Esophagus muscularis mucosa (tissue), 4 donors: ENCODE results near the gene AGBL1. TPM values are rescaled to one million over a fixed set of nuclear protein-coding genes. Genes with fewer than 3 reads are reported as not detected.
"Not testable (repeated sequence)": the region's sequence is repeated elsewhere in the genome, so short reads cannot be mapped to it uniquely, and the experiment has no call there.

Source experiments
- DNase-seq: peaks from one replicate; pipeline ENCODE4 v3.0.0-alpha.2; 2017; ENCODE audit errors: extremely low spot score
- H3K27ac ChIP-seq, 4 donors: fragments of 200-600 bp; sonication (generic); replicated peaks in 1 of 4; 1 replicate in 3 of 4; 2 replicates in 1 of 4; pipeline ENCODE4 v1.5.1; 2016 to 2019; ENCODE audit warnings: mild to moderate bottlenecking in 1 of 4
- H3K27me3 ChIP-seq, 4 donors: fragments of 200-600 bp; sonication (generic); one replicate each; pipeline versions ENCODE4 v1.5.1 to v1.6.0; 2016 to 2019
- H3K36me3 ChIP-seq, 4 donors: fragments of 200-600 bp; sonication (generic); one replicate each; pipeline ENCODE4 v1.5.1; 2016 to 2019
- H3K4me1 ChIP-seq, 4 donors: fragments of 200-600 bp; sonication (generic); one replicate each; pipeline ENCODE4 v1.5.1; 2016 to 2019
- H3K4me3 ChIP-seq, 4 donors: fragments of 200-600 bp; sonication (generic); 1 replicate in 2 of 4; 2 replicates in 2 of 4; pipeline ENCODE4 v1.5.1; 2016 to 2019; ENCODE audit warnings: mild to moderate bottlenecking in 4 of 4, moderate library complexity in 1 of 4
- H3K9me3 ChIP-seq, 4 donors: fragments of 200-600 bp; sonication (generic); 1 replicate in 3 of 4; 2 replicates in 1 of 4; pipeline ENCODE4 v1.5.1; 2016 to 2019
- EP300 ChIP-seq: sonication (generic); formaldehyde crosslinking; IDR thresholded peaks from one replicate; pipeline ENCODE4 v1.6.1; 2017; ENCODE audit warnings: antibody characterized with exemption
- POLR2A ChIP-seq: fragments of 450-650 bp; IDR thresholded peaks from one replicate; pipeline ENCODE4 v1.6.1; 2017; ENCODE audit warnings: antibody characterized with exemption, moderate library complexity, mild to moderate bottlenecking, low read depth
- POLR2AphosphoS5 ChIP-seq, 2 donors: sonication (generic); formaldehyde crosslinking; IDR thresholded peaks; one replicate each; pipeline ENCODE4 v1.6.1; 2017; ENCODE audit warnings: antibody characterized with exemption in 2 of 2
- WGBS: methylation state at CpG from one replicate; pipeline ENCODE4 v1.1.5; 2018; 5-methylcytosine and 5-hydroxymethylcytosine counted together
- intact Hi-C: fragments of 100-400 bp; cut with DNase I; formaldehyde crosslinking; loops from one replicate; pipeline ENCODE4 v1.15.1; 2023
- total RNA-seq, 4 donors: library from RNA; depleted of rRNA; stranded (reverse); fragments of >200 nt; gene quantifications; one replicate each; pipeline versions ENCODE4 v1.1.0 to v1.2.1, GENCODE V29; 2016
- TF ChIP-seq, protein P1 (sequence below), 3 experiments: fragments of 200-600 bp in 2 of 3; fragments of 450-650 bp in 1 of 3; sonication (generic) in 2 of 3; IDR thresholded peaks; one replicate each; pipeline ENCODE4 v1.5.1; 2017 to 2019; ENCODE audit warnings: antibody characterized with exemption in 3 of 3, mild to moderate bottlenecking in 2 of 3, moderate library complexity in 1 of 3

Gene AGBL1
- total RNA-seq, 4 donors from 2014 or later: 0.06 TPM; not detected in 3

DNA sequence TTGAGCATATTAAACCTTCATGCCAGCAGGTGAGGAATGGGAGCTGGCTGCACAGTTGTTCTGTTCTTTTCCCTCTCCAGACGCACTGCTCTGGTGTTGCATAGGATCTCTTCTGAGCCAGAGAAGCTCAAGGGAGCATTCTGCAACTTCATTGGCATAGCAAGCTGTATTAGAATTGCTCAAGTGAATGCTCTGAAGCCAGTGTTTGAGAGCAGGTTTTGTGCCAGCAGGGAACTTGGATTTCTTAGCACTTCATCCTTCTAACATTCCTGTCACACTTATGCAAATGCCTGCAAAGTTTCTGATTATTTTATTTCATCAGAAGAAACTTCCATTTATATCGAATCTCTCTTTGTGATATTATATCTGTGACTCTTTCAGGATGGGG, 366.6 kb downstream of the AGBL1 start:
- H3K27me3 ChIP-seq: no peaks in the 10 kb centered on the region
- TF ChIP-seq POLR2A: no peak
- no peak for TF ChIP-seq POLR2AphosphoS5 (IDR thresholded peaks at IDR 0.05)
- TF ChIP-seq, protein P1, sequence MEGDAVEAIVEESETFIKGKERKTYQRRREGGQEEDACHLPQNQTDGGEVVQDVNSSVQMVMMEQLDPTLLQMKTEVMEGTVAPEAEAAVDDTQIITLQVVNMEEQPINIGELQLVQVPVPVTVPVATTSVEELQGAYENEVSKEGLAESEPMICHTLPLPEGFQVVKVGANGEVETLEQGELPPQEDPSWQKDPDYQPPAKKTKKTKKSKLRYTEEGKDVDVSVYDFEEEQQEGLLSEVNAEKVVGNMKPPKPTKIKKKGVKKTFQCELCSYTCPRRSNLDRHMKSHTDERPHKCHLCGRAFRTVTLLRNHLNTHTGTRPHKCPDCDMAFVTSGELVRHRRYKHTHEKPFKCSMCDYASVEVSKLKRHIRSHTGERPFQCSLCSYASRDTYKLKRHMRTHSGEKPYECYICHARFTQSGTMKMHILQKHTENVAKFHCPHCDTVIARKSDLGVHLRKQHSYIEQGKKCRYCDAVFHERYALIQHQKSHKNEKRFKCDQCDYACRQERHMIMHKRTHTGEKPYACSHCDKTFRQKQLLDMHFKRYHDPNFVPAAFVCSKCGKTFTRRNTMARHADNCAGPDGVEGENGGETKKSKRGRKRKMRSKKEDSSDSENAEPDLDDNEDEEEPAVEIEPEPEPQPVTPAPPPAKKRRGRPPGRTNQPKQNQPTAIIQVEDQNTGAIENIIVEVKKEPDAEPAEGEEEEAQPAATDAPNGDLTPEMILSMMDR (IDR thresholded peaks at IDR 0.05): no peak
- no peak for TF ChIP-seq EP300
- H3K36me3 ChIP-seq: no peaks in the 10 kb centered on the region
- no peaks in the 10 kb centered on the region for H3K9me3 ChIP-seq
- DNase-seq: no peak
- 69% methylated on average over 2 of the region's 2 CpGs for WGBS
- H3K27ac ChIP-seq: no peak overlapping the region
- no peak overlapping the region for H3K4me3 ChIP-seq
- intact Hi-C loops: no loop called here
- no peaks in the 10 kb centered on the region for H3K4me1 ChIP-seq

DNA sequence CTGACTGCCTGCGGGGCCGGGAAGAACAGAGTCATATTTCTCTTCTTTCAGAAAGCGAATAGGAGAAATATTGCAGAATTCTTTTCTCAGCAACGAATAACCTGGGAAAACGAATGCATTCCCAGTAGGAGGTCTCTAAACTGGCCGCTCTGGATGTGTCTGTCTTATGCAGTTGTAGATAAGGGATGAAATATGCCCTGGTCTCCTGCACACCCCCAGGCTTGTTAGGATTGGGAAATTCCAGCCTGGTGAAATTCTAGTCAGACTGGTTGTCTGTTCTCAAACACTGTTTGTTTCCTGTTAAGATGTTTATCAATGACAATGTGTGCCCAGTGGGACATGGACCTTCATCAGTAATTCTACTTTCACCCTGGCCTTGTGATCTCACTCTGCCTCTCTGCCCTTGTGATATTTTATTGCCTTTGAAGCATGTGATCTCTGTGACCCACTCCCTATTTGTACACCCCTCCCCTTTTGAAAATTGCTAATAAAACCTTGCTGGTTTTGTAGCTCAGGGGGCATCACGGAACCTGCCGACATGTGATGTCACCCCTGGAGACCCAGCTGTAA, 385.9 kb downstream of the AGBL1 start:
- intact Hi-C loops, H3K4me3 ChIP-seq, H3K4me1 ChIP-seq, H3K27ac ChIP-seq, DNase-seq, H3K27me3 ChIP-seq, H3K36me3 ChIP-seq: not testable (repeated sequence)
- H3K9me3 ChIP-seq: peaks cover 0 to 20% (median 8%) of the 10 kb centered on the region in 4 donors
- 89% methylated on average over 8 of the region's 8 CpGs for WGBS

DNA sequence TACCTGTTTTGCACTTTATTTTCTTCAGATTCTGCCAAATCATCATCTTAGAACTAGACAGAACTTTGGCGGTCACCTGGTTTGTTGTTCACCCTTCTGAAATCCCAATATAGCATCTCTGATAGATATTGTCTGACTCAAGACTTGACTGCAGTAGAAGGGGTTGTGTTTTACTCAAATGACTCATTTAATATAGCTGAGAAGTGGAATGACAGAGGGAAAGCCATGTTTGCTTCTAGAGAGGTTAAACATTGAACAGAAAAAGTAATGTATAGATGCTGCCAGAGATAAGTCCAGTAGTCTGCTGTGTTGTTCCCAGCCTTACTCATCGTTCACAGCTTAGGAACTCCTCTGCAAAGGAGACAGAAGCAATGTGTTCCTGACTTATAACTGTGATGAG, 402.0 kb downstream of the AGBL1 start:
- Histone ChIP-seq H3K9me3 (no peaks in the 10 kb centered on the region), H3K27ac (no peak overlapping the region), H3K27me3 (no peaks in the 10 kb centered on the region), H3K4me1 (no peaks in the 10 kb centered on the region), H3K4me3 (no peak overlapping the region), H3K36me3 (no peaks in the 10 kb centered on the region)
- 81% methylated on average over 2 of the region's 2 CpGs for WGBS
- no peak for TF ChIP-seq POLR2A
- DNase-seq: no peak
- intact Hi-C loops: no loop called here

DNA sequence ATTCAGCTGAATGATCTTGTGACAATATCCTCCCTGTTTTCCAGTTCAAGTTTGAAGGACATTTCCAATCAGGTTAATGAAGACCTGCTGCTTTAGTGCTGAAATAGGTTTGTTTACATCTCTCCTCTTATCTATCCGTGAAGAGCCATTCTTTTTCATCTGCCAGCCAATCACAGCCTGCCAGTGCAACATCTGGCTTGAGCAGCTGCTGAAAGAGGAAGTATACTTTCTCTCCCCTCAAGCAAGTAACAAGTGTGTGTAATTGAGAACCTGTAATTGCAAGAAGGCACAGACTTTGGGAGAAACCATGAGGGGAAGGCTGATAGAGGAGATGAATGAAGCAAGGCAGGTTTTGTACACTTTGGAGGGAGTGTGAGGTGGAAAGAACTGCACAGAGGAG, 404.3 kb downstream of the AGBL1 start:
- intact Hi-C loops: no loop called here
- Histone ChIP-seq H3K4me1 (no peaks in the 10 kb centered on the region), H3K4me3 (no peak overlapping the region), H3K27me3 (no peaks in the 10 kb centered on the region), H3K36me3 (no peaks in the 10 kb centered on the region), H3K27ac (no peak overlapping the region), H3K9me3 (no peaks in the 10 kb centered on the region)
- DNase-seq: no peak
- TF ChIP-seq, protein P1 (IDR thresholded peaks at IDR 0.05): no peak
- TF ChIP-seq POLR2A (no peak), POLR2AphosphoS5 (IDR thresholded peaks at IDR 0.05) (no peak), EP300 (no peak)
- WGBS: 6% methylated on average over 1 of the region's 1 CpG

DNA sequence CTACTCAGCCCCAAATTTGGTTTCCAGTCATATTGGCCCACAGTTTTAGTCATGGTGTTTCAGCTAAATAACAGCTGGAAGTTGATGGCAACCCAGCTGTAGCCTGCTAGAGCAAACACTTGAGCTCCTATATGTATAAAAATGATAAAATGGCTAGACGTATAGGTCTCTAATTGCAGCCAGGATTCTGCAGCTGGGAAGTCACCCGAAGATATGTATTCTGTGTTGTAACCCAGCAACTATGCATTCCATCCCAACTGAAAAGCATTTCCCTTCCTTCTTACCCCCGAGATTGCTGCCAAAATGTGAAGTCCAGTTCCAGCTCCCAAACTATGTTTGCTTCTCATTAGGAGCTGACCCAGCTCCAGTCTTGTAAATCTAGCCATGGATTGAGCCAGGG, 408.4 kb downstream of the AGBL1 start:
- Histone ChIP-seq H3K9me3 (no peaks in the 10 kb centered on the region), H3K4me3 (no peak overlapping the region), H3K27me3 (no peaks in the 10 kb centered on the region), H3K4me1 (no peaks in the 10 kb centered on the region), H3K36me3 (no peaks in the 10 kb centered on the region), H3K27ac (no peak overlapping the region)
- WGBS: 36% methylated on average over 3 of the region's 3 CpGs
- intact Hi-C loops: no loop called here
- DNase-seq: no peak
- TF ChIP-seq, protein P1 (IDR thresholded peaks at IDR 0.05): no peak
- TF ChIP-seq POLR2A (no peak), EP300 (no peak), POLR2AphosphoS5 (IDR thresholded peaks at IDR 0.05) (no peak)

DNA sequence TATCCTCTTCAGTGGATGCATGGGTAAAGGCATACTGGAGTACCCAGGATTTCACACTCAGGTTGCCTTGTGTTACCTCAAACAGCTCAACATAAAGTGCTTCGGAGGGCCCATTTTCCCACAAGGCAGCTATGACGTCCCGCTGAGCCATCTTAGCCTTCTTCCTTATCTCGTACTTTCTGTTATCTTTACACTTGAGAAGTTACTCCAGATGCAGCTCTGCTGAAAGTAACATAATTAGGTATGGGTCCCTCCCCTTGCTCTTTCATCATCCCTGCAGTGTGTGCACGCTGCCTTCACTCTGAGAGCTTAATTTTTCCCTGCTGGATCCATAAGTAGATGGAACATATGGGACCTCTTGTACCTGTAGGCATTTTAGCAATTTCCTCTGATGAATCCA, 410.3 kb downstream of the AGBL1 start:
- no peak for DNase-seq
- no peaks in the 10 kb centered on the region for H3K9me3 ChIP-seq
- no peaks in the 10 kb centered on the region for H3K4me1 ChIP-seq
- no peaks in the 10 kb centered on the region for H3K27me3 ChIP-seq
- intact Hi-C loops: no loop called here
- no peak overlapping the region for H3K4me3 ChIP-seq
- TF ChIP-seq POLR2AphosphoS5 (IDR thresholded peaks at IDR 0.05) (no peak), POLR2A (no peak), EP300 (no peak)
- TF ChIP-seq, protein P1 (IDR thresholded peaks at IDR 0.05): no peak
- H3K36me3 ChIP-seq: no peaks in the 10 kb centered on the region
- WGBS: 81% methylated on average over 5 of the region's 5 CpGs
- no peak overlapping the region for H3K27ac ChIP-seq
